Ascending aorta (tissue), 2 donors: Measurements from ENCODE around the gene HAGHL. TPM values are rescaled to one million over a fixed set of nuclear protein-coding genes. Genes with fewer than 3 reads are reported as not detected.

Experiments
- DNase-seq, 2 donors: peaks; one replicate each; pipeline ENCODE4 v3.0.0-alpha.2; 2019; ENCODE audit warnings: low spot score in 2 of 2
- H3K27ac ChIP-seq, 2 donors: fragments of 200-600 bp; sonication (generic); one replicate each; pipeline ENCODE4 v1.5.1; 2016 to 2017; ENCODE audit warnings: mild to moderate bottlenecking in 1 of 2
- H3K27me3 ChIP-seq: fragments of 200-600 bp; sonication (generic); one replicate; pipeline ENCODE4 v1.5.1; 2017
- H3K36me3 ChIP-seq, 2 donors: fragments of 200-600 bp; sonication (generic); one replicate each; pipeline ENCODE4 v1.5.1; 2016
- H3K4me1 ChIP-seq, 2 donors: fragments of 200-600 bp; sonication (generic); one replicate each; pipeline ENCODE4 v1.5.1; 2016 to 2017; ENCODE audit warnings: mild to moderate bottlenecking in 1 of 2
- H3K4me3 ChIP-seq, 2 donors: fragments of 200-600 bp; sonication (generic); one replicate each; pipeline ENCODE4 v1.5.1; 2016 to 2017; ENCODE audit warnings: mild to moderate bottlenecking in 1 of 2
- H3K9me3 ChIP-seq, 2 donors: fragments of 200-600 bp; sonication (generic); one replicate each; pipeline ENCODE4 v1.5.1; 2016
- CTCF ChIP-seq, 3 experiments: fragments of 200-600 bp in 2 of 3; fragments of 450-650 bp in 1 of 3; sonication (generic) in 2 of 3; IDR thresholded peaks; one replicate each; pipeline ENCODE4 v1.5.1; 2016 to 2019; ENCODE audit warnings: antibody characterized with exemption in 3 of 3, mild to moderate bottlenecking in 1 of 3, moderate library complexity in 1 of 3
- intact Hi-C: fragments of 100-400 bp; cut with DNase I; formaldehyde crosslinking; loops from one replicate; pipeline ENCODE4 v1.15.1; 2023
- total RNA-seq: library from RNA; depleted of rRNA; stranded (reverse); fragments of >200 nt; gene quantifications from one replicate; pipeline ENCODE4 v1.1.0, GENCODE V29; 2016

The HAGHL gene
- total RNA-seq, 1 donor from 2014 or later, result 9.7 TPM

GRCh38 chr16:708959-709358 lies 17.9 kb upstream of the HAGHL start:
- peaks cover 22% of the 10 kb centered on the region for H3K27me3 ChIP-seq
- no peak for DNase-seq
- H3K4me3 ChIP-seq, result no peak overlapping the region
- peaks cover 0 to 10% of the 10 kb centered on the region in 2 donors for H3K4me1 ChIP-seq
- no peak for TF ChIP-seq CTCF (IDR thresholded peaks at IDR 0.05)
- no peaks in the 10 kb centered on the region for H3K36me3 ChIP-seq
- intact Hi-C loops, result no loop called here
- H3K27ac ChIP-seq, result no peak overlapping the region
- no peaks in the 10 kb centered on the region for H3K9me3 ChIP-seq

GRCh38 chr16:709566-710499 lies 17.1 kb upstream of the HAGHL start:
- Histone ChIP-seq H3K27ac (no peak overlapping the region), H3K4me1 (peaks cover 3 to 15% of the 10 kb centered on the region in 2 donors), H3K9me3 (no peaks in the 10 kb centered on the region), H3K4me3 (no peak overlapping the region), H3K27me3 (peaks cover 14% of the 10 kb centered on the region), H3K36me3 (no peaks in the 10 kb centered on the region)
- intact Hi-C loops, result loop anchor here (2.0 to 10.0 kb wide), 2 partner anchors 345 to 385 kb away; partner anchors contain the start of gene C1QTNF8
- no peak for TF ChIP-seq CTCF (IDR thresholded peaks at IDR 0.05)
- DNase-seq, result no peak

GRCh38 chr16:710500-711075 lies 16.3 kb upstream of the HAGHL start:
- Histone ChIP-seq H3K27ac (no peak overlapping the region), H3K36me3 (no peaks in the 10 kb centered on the region), H3K4me3 (no peak overlapping the region), H3K27me3 (peaks cover 14% of the 10 kb centered on the region), H3K9me3 (no peaks in the 10 kb centered on the region), H3K4me1 (peaks cover 3 to 17% of the 10 kb centered on the region in 2 donors)
- TF ChIP-seq CTCF (IDR thresholded peaks at IDR 0.05), result no peak
- no peak for DNase-seq
- intact Hi-C loops, result loop anchor here (1.0 to 10.0 kb wide), 3 partner anchors 75 to 384 kb away; partner anchors contain the start of gene C1QTNF8

GRCh38 chr16:711084-711483 lies 15.8 kb upstream of the HAGHL start:
- DNase-seq, result no peak
- H3K4me3 ChIP-seq, result no peak overlapping the region
- H3K36me3 ChIP-seq, result no peaks in the 10 kb centered on the region
- peaks cover 12% of the 10 kb centered on the region for H3K27me3 ChIP-seq
- H3K4me1 ChIP-seq, result peaks cover 7 to 19% of the 10 kb centered on the region in 2 donors
- H3K27ac ChIP-seq, result no peak overlapping the region
- no peaks in the 10 kb centered on the region for H3K9me3 ChIP-seq
- intact Hi-C loops, result loop anchor here (1.0 to 10.0 kb wide), 3 partner anchors 74 to 384 kb away; partner anchors contain the start of gene C1QTNF8
- TF ChIP-seq CTCF (IDR thresholded peaks at IDR 0.05), result no peak

DNA sequence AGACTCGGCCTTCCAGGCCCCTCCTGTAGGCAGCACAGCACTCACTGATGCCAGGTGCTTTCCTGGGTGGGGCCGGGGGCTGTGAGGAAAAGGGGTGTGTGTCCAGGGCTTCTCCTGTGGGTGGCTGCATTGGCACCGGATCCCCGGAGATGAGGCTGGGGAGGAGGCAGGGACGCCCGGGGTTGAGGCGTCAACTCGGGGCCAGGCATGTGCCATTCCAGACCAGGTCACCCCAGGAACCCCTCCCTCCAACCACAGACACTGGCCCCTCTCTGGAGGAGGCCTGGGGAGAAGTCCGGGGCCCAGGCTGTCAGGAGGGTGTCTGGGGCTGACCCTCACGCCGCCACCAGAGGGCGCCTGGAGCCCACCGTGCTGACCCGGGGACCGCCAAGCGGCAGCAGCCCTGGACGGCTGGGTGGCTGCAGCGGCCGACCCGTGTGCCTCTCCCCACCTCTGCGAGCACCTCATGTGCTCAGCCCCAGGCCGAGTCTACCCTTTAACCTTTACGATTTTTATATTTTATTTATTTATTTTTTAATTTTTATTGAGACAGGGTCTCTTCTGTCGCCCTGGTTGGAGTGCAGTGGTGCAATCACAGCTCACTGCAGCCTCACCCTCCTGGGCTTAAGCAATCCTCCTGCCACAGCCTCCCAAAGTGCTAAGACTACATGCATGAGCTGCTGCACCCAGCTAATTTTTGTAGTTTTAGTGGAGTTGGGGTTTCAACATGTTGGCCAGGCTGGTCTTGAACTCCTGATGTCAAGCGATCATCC lies 15.2 kb upstream of the HAGHL start:
- intact Hi-C loops, result loop anchor here (1.0 to 10.0 kb wide), 3 partner anchors 74 to 383 kb away; partner anchors contain the start of gene C1QTNF8
- DNase-seq, result peak in 1 of 2 donors; percentile 77
- Histone ChIP-seq H3K4me1 (peaks cover 10 to 23% of the 10 kb centered on the region in 2 donors), H3K27ac (no peak overlapping the region), H3K9me3 (no peaks in the 10 kb centered on the region), H3K27me3 (peaks cover 6% of the 10 kb centered on the region), H3K36me3 (no peaks in the 10 kb centered on the region), H3K4me3 (no peak overlapping the region)
- peak; percentile 87 to 95 (median 93) for TF ChIP-seq CTCF (IDR thresholded peaks at IDR 0.05)
